Measurements from ENCODE around the gene ADGRL2. TPM values are rescaled to one million over a fixed set of nuclear protein-coding genes. Genes with fewer than 3 reads are reported as not detected.

ADGRL2 gene
- total RNA-seq, 1 donor from 2014 or later, result 70.8 TPM

GRCh38 chr1:81907575-81907974 is 106.8 kb downstream of the ADGRL2 start:
- H3K4me1 Mint-ChIP-seq (ENCODE audit: low read depth), result peaks cover 4% of the 10 kb centered on the region
- DNase-seq (ENCODE audit: low spot score, unreplicated experiment), result no peak
- H3K4me3 Mint-ChIP-seq (ENCODE audit: low read depth), result no peak overlapping the region
- no peak for TF ChIP-seq CTCF (IDR thresholded peaks at IDR 0.05; ENCODE audit: unreplicated experiment)
- no peaks in the 10 kb centered on the region for H3K27me3 Mint-ChIP-seq
- no peak overlapping the region for H3K27ac Mint-ChIP-seq
- peaks cover 7% of the 10 kb centered on the region for H3K36me3 Mint-ChIP-seq (ENCODE audit: insufficient read depth)
- H3K9me3 Mint-ChIP-seq (ENCODE audit: low read depth), result no peaks in the 10 kb centered on the region

- no peak for DNase-seq (ENCODE audit: low spot score, unreplicated experiment)
- no peak overlapping the region for H3K27ac Mint-ChIP-seq
Observed at GRCh38 chr1:81912383-81912782, 111.6 kb downstream of the ADGRL2 start.

GRCh38 chr1:81915937-81916336 is 115.2 kb downstream of the ADGRL2 start:
- H3K4me1 Mint-ChIP-seq (ENCODE audit: low read depth), result peaks cover 37% of the 10 kb centered on the region

More at GRCh38 chr1:81912383-81912782, 111.6 kb downstream of the ADGRL2 start:
- H3K36me3 Mint-ChIP-seq (ENCODE audit: insufficient read depth), result peaks cover 6% of the 10 kb centered on the region
- H3K9me3 Mint-ChIP-seq (ENCODE audit: low read depth), result no peaks in the 10 kb centered on the region
- no peak overlapping the region for H3K4me3 Mint-ChIP-seq (ENCODE audit: low read depth)
- TF ChIP-seq CTCF (IDR thresholded peaks at IDR 0.05; ENCODE audit: unreplicated experiment), result no peak
- H3K27me3 Mint-ChIP-seq, result no peaks in the 10 kb centered on the region
- H3K4me1 Mint-ChIP-seq (ENCODE audit: low read depth), result peaks cover 21% of the 10 kb centered on the region

GRCh38 chr1:81920245-81920740 is 119.6 kb downstream of the ADGRL2 start:
- Mint-ChIP-seq H3K27ac (peak overlapping the region; percentile 9), H3K4me3 (ENCODE audit: low read depth) (peak overlapping the region; percentile 33), H3K4me1 (ENCODE audit: low read depth) (peaks cover 37% of the 10 kb centered on the region), H3K36me3 (ENCODE audit: insufficient read depth) (peaks cover 2% of the 10 kb centered on the region), H3K9me3 (ENCODE audit: low read depth) (no peaks in the 10 kb centered on the region), H3K27me3 (no peaks in the 10 kb centered on the region)
- no peak for DNase-seq (ENCODE audit: low spot score, unreplicated experiment)
- no peak for TF ChIP-seq CTCF (IDR thresholded peaks at IDR 0.05; ENCODE audit: unreplicated experiment)

More at GRCh38 chr1:81915937-81916336, 115.2 kb downstream of the ADGRL2 start:
- Mint-ChIP-seq H3K36me3 (ENCODE audit: insufficient read depth) (no peaks in the 10 kb centered on the region), H3K27me3 (no peaks in the 10 kb centered on the region), H3K9me3 (ENCODE audit: low read depth) (no peaks in the 10 kb centered on the region), H3K4me3 (ENCODE audit: low read depth) (no peak overlapping the region), H3K27ac (no peak overlapping the region)
- no peak for DNase-seq (ENCODE audit: low spot score, unreplicated experiment)
- TF ChIP-seq CTCF (IDR thresholded peaks at IDR 0.05; ENCODE audit: unreplicated experiment), result no peak

GRCh38 chr1:81920886-81921285 is 120.2 kb downstream of the ADGRL2 start:
- Mint-ChIP-seq H3K27ac (no peak overlapping the region), H3K9me3 (ENCODE audit: low read depth) (no peaks in the 10 kb centered on the region), H3K36me3 (ENCODE audit: insufficient read depth) (peaks cover 2% of the 10 kb centered on the region), H3K4me1 (ENCODE audit: low read depth) (peaks cover 32% of the 10 kb centered on the region), H3K4me3 (ENCODE audit: low read depth) (no peak overlapping the region), H3K27me3 (no peaks in the 10 kb centered on the region)
- no peak for DNase-seq (ENCODE audit: low spot score, unreplicated experiment)
- TF ChIP-seq CTCF (IDR thresholded peaks at IDR 0.05; ENCODE audit: unreplicated experiment), result no peak
